GM12864 (cell line): ENCODE measurements around the gene AGR2.
"Not testable (repeated sequence)": the region's sequence is repeated elsewhere in the genome, so short reads cannot be mapped to it uniquely, and the experiment has no call there.

Experiments used
- DNase-seq: peaks from one replicate; pipeline ENCODE4 v3.0.0-alpha.2; 2011; ENCODE audit warnings: low read depth
- H3K4me3 ChIP-seq: 2 replicates; pipeline ENCODE4 v1.5.1; 2011; ENCODE audit warnings: mild to moderate bottlenecking, low read depth, low read length, control low read depth
- TF ChIP-seq, protein P1 (sequence below): IDR thresholded peaks from 2 replicates; pipeline ENCODE4 v1.5.1; 2011; ENCODE audit warnings: low read depth, mild to moderate bottlenecking, moderate library complexity, low read length, control low read depth, inconsistent platforms; ENCODE audit errors: missing control alignments

AGR2 gene

DNA sequence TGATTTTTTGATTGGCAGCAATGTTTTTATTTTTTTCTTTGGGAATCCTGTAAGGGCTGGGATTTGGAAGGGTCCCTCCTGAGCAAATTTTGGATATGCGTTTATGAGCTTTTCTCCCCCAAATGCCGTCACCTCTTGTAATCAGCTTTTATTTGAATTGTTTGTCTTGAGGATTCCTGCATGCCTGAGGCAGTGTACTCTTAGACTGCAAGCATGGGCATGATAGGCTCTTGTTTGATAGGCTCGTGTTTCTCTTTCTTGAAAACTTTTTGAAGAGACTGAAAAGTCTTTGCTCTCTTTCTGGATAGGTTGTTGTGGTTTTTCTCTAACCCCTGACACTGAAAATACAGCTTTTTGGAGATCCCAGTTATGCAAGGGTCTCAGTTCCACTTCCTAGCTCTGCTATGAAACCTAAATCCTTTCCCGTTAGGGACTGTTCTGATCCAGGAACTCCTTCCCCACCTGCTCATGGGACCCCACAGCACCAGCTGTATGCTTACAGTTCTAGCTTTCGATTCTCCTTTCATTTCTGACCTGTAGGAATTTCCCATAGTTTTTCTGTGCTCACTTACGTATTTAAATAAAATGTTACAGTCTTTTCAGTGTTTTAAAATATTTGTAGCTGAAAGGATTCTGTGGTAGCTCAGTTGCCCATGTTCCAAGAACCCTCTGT is 34.0 kb downstream of the AGR2 start:
- no peak for DNase-seq
- no peak overlapping the region for H3K4me3 ChIP-seq
- TF ChIP-seq, protein P1, sequence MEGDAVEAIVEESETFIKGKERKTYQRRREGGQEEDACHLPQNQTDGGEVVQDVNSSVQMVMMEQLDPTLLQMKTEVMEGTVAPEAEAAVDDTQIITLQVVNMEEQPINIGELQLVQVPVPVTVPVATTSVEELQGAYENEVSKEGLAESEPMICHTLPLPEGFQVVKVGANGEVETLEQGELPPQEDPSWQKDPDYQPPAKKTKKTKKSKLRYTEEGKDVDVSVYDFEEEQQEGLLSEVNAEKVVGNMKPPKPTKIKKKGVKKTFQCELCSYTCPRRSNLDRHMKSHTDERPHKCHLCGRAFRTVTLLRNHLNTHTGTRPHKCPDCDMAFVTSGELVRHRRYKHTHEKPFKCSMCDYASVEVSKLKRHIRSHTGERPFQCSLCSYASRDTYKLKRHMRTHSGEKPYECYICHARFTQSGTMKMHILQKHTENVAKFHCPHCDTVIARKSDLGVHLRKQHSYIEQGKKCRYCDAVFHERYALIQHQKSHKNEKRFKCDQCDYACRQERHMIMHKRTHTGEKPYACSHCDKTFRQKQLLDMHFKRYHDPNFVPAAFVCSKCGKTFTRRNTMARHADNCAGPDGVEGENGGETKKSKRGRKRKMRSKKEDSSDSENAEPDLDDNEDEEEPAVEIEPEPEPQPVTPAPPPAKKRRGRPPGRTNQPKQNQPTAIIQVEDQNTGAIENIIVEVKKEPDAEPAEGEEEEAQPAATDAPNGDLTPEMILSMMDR, result no peak

DNA sequence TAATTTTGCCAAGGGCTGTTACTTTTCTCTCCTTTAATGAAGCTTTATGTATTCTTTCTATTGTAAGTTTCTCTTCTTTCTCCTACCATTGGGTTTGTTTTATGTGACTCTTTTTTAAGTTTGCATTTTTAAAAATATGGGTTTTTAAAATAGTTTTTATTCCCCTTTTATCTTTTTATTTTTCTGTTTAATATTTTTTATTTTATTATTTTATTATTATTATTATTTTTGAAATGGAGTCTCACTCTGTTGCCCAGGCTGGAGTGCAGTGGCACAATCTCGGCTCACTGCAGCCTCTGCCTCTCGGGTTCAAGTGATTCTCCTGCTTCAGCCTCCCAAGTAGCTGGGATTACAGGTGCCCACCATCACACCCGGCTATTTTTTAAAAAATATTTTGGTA is 34.8 kb downstream of the AGR2 start:
- not testable (repeated sequence) for DNase-seq, H3K4me3 ChIP-seq

DNA sequence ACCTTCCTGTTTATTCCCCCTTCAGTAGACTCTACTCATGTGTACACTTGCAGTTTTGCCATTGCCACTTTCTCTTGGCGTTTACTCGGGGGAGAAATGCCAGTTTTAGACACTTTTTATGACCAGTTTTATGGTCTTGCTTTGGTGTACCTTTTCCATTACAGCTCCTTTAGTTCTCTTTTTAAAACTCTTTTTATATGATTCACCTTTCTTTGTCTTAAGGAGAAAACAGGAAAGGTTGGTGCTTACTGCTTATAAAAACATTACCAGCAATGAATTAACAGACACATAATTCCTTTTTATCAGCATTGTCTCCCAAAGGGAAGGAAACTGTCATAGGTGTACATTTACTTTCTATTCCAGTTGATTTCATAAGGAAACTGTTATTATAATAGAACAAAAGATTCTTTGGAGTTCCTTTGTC is 39.4 kb downstream of the AGR2 start:
- DNase-seq, result no peak
- TF ChIP-seq, protein P1, result no peak
- no peak overlapping the region for H3K4me3 ChIP-seq

DNA sequence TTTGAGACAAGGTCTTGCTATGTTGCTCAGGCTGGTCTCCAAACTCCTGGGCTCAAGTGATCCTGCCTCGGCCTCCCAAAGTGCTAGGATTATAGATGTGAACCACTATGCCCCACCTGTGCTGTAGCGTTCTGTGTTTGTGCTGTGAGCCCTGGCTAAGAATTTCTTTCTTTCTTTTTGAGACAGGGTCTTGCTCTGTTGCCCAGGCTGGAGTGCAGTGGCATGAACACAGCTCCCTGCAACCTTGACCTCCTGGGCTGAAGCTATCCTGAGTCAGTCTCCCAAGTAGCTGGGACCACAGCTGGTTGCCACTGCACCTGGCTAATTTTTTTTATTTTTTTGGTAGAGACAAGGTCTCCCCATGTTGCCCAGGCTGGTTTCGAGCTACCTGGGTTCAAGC is 39.9 kb downstream of the AGR2 start:
- no peak for DNase-seq
- H3K4me3 ChIP-seq, result no peak overlapping the region
- TF ChIP-seq, protein P1, result no peak

DNA sequence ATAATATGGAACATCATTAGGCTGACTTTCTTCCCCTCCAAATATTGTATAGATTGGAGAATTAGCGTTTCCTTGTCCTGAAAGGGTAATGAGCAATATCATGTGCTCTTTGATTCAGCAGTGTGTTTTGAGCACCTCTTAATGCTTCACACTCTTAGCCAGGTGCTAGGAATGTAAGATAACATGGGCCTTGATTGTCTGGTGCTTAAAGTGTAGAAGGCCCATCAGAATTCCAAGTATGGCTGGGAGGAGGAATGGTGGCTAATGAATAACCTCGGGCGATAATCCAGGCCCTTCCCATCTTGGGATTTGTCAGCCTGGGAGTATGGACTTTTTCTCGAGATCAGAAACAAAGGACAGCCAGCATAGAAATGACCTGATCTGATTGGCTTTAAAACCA is 42.6 kb downstream of the AGR2 start:
- H3K4me3 ChIP-seq, result no peak overlapping the region
- TF ChIP-seq, protein P1, result no peak
- DNase-seq, result no peak

DNA sequence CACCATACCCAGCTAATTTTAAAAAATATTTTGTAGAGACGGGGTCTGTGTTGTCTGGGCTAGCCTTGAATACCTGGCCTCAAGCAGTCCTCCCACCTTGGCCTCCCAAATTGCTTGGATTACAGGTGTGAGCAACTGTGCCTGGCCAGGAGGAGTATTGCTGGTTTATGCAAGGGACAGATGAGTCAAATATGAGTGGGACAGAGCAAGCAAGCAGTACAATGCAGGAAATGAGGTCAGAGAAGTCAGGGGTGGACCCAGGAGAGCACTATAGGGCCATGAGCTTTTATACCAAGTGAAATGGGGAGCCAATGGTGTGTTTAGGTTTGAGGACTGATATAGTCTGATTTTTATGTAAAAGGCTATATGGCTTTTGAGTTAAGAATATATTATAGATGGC is 45.0 kb downstream of the AGR2 start:
- DNase-seq, result no peak
- H3K4me3 ChIP-seq, result no peak overlapping the region
- TF ChIP-seq, protein P1, result no peak

DNA sequence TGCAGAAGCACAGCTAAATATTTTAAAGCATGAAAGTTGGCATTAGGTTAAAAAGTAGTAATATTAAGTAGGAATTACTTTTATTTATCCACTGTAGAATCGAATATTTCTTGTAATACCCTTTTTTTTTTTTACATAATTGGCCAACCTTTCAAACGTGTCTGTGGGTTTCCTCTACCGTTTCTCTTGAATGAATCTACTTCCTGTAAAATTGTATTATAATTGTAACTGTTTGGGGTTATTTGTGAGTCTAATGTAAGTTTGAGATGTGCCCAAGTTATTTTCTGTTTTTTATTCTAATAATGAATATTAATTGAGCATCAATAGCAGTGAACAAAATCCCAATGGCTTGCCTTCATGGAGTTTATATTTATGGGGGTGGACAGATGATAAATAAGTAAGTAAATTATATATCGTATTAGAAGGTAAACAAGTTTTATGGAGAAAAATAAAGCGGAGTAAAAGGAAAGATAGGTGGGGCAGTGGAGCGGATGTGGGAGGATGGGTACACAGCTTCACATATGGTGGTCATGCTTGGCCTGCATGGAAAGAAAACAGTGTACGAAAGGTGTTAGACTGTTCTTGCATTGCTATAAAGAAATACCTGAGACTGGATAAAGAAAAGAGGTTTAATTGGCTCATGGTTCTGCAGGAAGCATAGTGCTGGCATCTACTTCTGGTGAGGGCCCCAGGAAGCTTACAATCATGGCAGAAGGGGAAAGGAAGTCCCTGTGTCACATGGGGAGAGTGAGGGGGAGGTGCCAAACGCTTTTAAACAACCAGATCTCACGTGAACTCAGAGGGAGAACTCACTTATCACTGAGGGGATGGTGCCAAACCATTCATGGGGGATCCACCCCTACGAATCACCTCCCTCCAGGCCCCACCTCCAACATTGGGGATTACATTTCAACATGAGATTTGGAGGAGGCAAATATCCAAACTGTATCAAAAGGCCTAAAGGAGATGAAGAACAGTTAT is 45.9 kb downstream of the AGR2 start:
- DNase-seq, result no peak

More for the DNA sequence above, 45.9 kb downstream of the AGR2 start:
- no peak overlapping the region for H3K4me3 ChIP-seq
- TF ChIP-seq, protein P1, result no peak
